SIG-M5 treated with dmso at 0.1 percent for 504 hours (cell line): ENCODE results near the gene ABCC8.

Experiments used
- DNase-seq: peaks from one replicate; lab custom pipeline; 2025; ENCODE audit not compliant: unreplicated experiment; lab: John Stamatoyannopoulos, UW

ABCC8 gene

GRCh38 chr11:17506314-17506713 lies 29.7 kb upstream of the ABCC8 start:
- DNase-seq: no peak

DNA sequence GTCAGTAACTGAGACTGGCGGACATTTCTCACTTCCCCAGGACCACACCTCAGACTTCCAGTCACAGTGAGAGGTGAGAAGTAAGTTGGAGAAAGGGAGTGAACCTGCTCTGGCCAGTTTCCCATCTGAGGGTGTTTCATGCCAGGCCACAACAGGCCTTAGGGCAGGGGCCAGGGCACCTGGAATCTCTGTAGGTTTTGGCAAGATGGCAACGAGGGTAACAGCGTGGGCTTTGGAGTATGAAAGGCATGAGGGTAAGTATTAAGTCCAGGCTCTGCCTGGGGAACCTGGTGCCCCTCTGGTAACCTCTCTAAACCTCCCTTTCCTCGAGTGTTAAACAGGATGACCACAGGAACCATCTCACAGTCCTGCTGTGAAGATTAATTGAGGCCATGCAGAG lies 28.5 kb upstream of the ABCC8 start:
- no peak for DNase-seq

GRCh38 chr11:17504330-17505107 lies 27.9 kb upstream of the ABCC8 start:
- peak; percentile 47 for DNase-seq

GRCh38 chr11:17502630-17503029 lies 26.0 kb upstream of the ABCC8 start:
- DNase-seq: no peak

DNA sequence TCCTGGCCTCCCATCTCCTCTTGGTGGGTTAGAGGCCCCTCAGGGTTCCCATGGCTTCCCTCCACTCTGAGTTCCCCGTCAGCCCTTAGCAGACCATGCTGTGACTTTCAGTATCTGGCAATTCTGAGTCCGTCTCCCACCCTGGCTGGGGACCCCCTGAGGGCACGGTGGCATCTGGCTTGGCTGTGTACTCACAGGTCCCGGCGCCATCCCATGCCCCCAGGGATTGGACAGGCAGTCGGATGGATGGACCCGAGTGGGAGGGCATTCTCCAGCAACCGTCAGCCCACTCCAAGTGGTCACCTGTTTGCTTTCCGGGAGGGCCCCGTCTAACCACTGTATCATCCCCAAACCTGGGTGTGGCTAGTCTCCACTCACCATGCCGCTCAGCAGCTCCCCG lies 24.0 kb upstream of the ABCC8 start:
- no peak for DNase-seq

DNA sequence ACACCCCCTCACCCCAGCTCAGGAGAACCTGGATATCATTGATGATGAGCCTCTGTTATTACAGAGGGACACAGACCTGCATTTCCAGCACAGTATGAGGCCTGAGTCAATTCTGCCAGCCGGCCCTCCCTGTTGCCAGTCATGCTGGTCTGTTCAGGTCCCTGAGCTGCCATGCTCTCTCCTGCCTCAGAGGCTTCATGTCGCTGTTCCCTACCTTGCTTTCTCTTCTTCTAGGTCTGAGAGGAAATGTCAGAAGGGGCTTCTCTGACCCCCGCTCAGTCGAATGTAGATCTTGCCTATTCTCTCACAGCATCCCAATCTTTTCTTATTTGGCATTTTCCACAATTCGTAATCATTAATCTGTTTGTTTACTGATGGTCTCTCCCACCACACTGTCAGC lies 21.8 kb upstream of the ABCC8 start:
- DNase-seq: no peak

GRCh38 chr11:17498058-17498457 lies 21.4 kb upstream of the ABCC8 start:
- DNase-seq: peak; percentile 60

- DNase-seq: no peak
Measured at GRCh38 chr11:17496406-17496805, 19.8 kb upstream of the ABCC8 start.

DNA sequence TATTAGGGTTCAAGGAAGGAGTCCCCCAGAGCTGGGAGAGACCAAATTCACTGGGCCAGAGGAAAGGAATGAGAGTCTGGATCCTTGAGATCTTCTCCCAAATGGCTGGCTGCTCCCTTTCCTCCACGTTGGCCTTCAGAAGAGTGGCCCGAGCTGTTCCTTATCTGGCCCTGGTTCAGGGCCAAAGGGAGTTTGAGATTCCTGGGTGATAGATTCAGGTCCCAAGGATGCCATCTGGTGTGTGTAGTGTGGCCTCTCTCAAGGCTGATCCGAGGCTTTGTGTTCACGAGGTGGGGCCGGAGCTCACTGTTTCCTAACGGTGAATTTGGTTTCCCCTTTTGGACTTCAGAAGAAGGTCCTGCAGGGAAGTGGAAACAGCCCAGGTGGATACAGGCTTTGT lies 17.4 kb upstream of the ABCC8 start:
- no peak for DNase-seq

DNA sequence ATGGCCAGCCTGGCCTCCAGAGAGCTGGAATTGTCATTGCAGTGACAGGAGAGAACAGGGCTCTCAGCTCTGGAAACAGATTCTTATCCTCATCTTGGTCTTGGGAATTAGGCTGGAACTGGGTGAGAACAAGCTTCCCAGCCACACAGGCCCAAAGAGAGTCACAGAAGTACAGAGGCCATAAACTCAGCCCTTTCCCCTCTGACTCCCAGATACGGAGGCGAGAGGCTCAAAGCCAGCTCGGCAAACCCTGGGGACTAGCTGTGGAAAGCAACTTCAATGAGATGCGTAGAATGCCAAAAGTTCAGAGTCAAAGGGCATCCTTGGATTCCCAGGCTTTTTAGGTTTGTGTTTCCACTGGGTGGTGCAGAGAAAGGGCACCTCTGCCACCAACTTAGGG lies 14.3 kb upstream of the ABCC8 start:
- DNase-seq: no peak

DNA sequence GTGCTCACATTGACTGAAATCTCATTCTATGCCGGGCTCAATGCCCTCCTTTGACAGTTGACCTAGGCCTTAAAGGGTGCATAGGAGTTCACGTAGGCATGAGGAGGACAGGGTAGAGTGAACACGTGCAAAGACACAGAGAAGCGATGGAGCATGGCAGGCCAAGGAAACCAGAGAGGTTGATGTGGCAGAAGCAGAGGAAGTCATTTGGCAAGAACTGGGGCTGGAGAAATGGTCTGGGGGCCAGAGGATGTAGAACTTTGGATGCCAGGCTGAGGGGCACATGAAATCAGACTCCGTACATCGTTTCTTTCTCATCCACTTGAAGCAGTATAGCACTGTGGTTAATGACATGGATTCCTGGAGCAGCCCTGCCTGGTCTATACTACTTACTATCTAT lies 13.6 kb upstream of the ABCC8 start:
- DNase-seq: no peak

GRCh38 chr11:17489751-17490150 lies 13.1 kb upstream of the ABCC8 start:
- DNase-seq: no peak

DNA sequence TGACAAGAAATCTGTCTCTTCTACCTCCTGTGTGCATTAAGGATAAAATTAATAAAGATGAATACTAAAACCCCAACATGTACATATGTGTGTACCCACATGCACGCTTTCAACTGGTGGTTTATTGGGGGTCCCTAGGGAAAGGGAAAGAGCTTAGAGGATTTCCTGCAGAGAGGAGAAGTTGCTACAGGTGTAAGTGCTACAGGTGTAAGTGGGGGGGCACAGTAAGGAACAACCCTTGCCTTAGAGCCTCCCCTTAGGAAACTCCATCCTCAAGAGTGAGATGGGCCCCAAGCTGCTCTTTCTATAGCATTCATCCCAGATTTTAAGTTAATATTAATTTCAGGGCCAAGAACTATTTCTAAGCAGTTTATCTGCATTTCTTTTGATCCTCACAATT lies 11.9 kb upstream of the ABCC8 start:
- no peak for DNase-seq

GRCh38 chr11:17486646-17487045 lies 10.0 kb upstream of the ABCC8 start:
- DNase-seq: no peak

DNA sequence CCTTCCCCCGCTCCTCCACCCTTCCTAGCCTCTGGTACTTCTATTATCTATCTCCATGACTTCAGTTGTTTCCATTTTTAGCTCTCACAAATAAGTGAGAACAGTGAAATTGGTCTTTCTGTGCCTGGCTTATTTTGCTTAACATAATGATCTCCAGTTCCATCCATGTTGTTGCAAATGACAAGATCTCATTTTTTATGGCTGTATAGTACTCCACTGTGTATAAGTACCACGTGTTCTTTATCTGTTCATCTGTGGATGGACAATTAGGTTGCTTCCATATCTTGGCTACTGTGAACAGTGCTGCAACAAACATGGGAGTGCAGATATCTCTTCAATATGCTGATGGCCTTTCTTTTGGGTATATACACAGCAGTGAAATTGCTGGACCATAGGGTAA lies 6.9 kb upstream of the ABCC8 start:
- DNase-seq: no peak

- no peak for DNase-seq
Measured at GRCh38 chr11:17481905-17482304, 5.3 kb upstream of the ABCC8 start.

DNA sequence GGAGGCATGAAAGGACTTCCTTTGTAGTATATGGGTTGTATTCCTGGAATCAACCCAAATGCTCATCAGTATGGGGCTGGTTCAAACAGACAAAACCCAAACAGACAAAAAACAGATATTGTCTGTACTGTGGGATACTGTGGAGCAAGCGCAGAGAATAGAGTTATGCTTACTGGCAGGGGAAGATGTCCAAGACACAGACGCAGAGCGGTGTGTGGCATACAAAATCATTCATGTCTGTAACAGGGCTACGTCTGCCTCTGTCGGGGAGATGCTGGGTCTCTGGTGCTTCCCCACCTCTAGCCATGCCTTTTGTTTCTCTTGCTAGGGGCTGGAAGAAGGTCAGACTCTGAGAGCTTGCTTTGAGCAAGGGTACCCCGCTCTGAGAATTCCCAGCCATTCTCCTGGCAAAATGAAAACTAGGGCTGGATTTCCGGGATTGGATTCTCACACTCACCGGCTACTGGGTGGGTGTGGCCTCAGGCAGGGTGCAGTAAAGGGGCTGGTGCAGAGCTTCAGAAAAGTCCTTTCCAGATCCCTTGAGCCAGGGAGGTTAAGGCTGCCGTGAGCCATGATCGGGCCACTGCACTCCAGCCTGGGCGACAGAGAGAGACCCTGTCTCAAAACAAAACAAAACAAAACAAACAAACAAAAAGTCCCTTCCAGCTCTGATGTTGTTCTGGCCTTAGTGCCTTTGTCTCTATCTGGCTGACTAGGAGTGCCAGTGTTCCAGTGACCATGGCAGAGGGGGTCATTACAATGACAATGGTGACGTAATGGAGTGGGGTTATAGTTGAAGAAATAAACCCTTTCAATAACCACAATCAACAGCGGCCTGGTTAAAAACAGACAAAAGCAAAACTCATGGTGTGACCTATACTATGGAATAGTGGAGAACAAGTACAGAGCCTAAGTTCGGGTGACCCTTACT lies 2.9 kb upstream of the ABCC8 start:
- no peak for DNase-seq

DNA sequence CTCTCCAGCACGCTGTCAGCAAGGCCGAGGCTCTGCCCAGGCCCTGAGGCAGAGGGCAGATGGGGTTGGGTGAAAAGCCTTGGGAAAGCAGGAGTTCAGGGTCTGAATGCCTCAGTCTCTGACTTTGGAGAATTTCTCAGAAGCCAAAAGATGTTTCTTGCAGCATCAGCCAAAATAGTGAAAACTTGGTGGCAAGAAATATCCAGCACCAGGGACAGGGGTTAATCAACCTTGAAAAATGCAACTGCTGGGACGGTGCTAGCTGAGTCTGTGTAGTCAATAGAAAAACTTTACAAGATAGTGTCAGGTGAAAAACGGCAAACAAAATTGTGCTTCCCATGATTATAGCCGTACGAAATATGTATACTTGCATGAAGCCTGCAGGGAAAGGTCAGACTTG lies 1.4 kb upstream of the ABCC8 start:
- DNase-seq: no peak

DNA sequence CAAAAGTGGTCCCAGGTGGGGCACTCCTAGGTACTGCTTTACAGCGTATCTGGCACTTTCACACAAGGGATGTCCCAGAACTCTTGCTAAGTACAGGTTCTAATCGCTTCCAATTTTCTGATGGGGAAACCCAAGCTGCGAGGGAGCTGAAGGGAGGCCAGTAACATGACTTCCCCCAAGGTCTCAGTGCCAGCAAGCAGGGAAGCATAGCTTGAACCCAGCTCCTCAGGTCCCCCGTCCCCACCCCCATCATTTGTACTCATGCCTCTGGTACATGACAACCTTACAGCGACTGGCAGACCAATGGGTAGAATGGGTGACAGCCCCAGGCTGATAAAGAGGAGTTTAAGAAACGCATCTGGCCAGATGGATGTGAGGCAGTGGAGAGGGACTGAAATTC lies 716 bp upstream of the ABCC8 start:
- no peak for DNase-seq

DNA sequence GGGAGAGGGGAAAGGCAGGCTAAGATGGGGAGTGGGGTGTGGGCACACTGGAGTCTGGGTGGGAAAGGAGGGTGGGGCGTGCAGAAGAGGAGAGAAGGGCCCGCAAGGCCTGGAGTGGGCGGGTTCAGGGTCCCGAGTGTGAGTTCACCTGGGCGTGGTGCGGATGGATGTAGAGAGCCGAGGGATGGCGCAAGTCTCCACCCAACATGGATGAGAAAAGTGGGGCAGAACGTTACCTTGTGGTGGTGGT lies 364 bp upstream of the ABCC8 start:
- DNase-seq: no peak

DNA sequence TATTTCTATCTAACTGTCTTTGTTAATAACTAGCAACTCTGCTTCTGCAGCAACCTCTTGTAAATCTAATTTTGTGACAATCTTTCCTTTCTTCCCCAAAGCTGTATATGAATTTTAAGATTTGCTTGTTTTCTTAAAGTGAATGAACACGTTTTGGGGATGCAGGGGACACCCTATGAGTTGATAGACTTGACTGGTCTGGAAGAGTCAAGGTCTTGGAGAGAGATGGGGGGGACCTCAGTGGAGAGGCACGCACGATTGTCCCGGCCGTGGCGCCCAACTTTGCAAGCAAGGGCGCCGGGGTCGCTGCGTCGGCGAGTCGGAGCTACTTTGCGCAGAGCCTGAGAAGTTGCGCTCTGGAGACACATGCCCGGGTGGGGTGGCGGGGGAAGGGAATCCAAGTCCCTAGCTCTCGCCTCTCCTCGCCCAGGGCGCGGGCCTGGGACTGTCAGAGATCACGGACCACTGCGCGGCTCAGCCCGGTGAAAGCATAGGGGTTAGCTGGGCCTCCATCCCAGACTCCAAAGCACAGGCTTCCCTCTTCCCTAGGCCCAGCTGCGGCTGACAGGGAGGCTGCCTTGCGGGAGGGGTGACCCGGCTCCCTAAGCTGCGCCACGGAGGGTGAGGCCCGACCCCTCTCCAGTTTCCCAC lies 854 bp downstream of the ABCC8 start:
- DNase-seq: no peak

DNA sequence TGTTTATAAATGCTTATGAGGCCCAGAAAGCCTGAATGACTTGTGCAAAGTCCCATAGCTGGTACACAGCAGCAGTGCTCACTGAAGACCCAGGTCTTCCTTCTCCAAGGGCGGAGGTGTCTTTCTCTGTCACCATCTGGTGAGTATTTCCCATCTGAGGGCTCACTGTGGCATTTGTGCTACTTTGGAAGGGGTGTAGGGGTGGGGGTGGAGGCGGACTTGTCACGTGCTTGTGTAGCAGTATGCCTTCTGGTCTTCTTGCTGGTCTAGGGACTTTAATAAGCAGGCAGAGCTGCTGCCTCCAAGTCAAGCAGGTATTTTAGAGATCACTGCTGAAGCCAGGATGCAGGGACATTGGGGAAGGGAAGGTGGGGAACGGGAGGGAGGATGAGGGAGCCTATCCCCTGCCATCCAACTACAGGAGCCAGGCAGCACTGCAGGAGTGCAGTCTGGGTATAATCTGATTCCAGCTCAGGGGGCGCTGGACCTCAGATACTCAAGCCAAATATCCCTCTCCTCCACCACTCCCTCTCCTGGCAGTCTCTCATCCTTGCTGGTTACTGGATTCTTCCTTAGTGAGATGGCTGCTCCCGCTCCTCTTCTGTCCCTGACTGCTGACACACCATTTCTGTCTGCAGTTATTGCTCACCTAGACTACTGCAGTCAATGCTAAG lies 3.4 kb downstream of the ABCC8 start:
- DNase-seq: peak; percentile 42
